ENCODE results near the gene ABCA13. TPM values are rescaled to one million over a fixed set of nuclear protein-coding genes. Genes with fewer than 3 reads are reported as not detected.

Gene ABCA13
- total RNA-seq, 3 donors from 2014 or later, result 0.43 to 1.6 (median 1.1) TPM

DNA sequence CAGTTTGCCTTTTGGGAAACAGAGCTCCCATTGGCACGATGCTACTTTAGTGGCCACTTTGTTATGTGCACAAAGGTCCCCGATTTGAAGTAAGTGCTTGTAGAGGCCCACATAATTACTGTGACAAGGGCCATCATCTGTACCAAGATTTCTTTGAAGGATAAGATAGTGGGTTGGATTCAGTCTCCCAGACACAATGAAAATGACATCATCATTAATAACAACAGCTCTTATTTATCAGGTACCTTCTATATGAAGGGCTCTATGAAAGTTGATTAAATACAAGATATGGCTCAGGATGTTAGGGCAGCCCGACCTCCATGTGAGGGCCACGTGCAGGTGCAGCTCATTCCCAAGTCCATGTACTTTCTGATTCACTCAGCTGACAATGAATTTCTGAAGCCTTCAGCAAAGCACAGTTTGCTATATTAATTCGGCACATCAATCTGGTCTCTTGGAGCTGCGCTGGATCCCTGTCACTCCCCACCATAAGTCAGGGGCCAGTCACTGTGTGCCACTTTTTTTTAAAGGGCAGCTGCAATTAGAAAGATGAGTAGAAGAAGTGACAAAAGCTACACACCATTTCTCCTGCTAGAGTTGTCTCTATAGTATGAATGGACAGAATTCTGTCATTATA, 140.3 kb downstream of the ABCA13 start:
- Histone ChIP-seq H3K36me3 (ENCODE audit: low read depth) (no peaks in the 10 kb centered on the region), H3K4me1 (ENCODE audit: low read depth) (no peaks in the 10 kb centered on the region), H3K4me3 (no peak overlapping the region), H3K9me3 (no peaks in the 10 kb centered on the region)
- DNase-seq (no peak), ATAC-seq (no peak)
- TF ChIP-seq, protein P1, sequence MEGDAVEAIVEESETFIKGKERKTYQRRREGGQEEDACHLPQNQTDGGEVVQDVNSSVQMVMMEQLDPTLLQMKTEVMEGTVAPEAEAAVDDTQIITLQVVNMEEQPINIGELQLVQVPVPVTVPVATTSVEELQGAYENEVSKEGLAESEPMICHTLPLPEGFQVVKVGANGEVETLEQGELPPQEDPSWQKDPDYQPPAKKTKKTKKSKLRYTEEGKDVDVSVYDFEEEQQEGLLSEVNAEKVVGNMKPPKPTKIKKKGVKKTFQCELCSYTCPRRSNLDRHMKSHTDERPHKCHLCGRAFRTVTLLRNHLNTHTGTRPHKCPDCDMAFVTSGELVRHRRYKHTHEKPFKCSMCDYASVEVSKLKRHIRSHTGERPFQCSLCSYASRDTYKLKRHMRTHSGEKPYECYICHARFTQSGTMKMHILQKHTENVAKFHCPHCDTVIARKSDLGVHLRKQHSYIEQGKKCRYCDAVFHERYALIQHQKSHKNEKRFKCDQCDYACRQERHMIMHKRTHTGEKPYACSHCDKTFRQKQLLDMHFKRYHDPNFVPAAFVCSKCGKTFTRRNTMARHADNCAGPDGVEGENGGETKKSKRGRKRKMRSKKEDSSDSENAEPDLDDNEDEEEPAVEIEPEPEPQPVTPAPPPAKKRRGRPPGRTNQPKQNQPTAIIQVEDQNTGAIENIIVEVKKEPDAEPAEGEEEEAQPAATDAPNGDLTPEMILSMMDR (IDR thresholded peaks at IDR 0.05), result no peak
- intact Hi-C loops (cut with DNase I, micrococcal nuclease), result no loop called here

DNA sequence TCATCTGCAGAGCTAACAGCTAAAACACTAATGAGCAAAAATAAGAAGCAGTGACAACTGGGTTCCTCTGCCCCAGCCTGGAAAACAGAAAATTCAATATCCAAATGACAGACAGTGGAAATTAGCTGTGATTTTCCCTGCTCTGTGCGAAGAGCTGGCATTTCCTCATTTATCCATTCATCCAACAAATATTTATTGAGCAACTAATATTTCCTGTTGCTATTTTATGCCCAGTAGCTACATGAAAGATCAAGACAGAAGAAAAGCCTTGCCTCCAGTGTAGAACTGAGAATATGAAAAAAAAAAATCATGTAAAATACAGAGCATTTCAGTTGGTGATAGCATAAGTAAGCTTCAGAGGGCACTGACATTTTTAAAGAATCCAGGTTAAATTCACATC, 140.9 kb downstream of the ABCA13 start:
- TF ChIP-seq, protein P1 (IDR thresholded peaks at IDR 0.05), result no peak
- DNase-seq (no peak), ATAC-seq (no peak)
- Histone ChIP-seq H3K4me1 (ENCODE audit: low read depth) (no peaks in the 10 kb centered on the region), H3K4me3 (no peak overlapping the region), H3K9me3 (no peaks in the 10 kb centered on the region), H3K36me3 (ENCODE audit: low read depth) (no peaks in the 10 kb centered on the region)
- intact Hi-C loops (cut with DNase I, micrococcal nuclease), result no loop called here

DNA sequence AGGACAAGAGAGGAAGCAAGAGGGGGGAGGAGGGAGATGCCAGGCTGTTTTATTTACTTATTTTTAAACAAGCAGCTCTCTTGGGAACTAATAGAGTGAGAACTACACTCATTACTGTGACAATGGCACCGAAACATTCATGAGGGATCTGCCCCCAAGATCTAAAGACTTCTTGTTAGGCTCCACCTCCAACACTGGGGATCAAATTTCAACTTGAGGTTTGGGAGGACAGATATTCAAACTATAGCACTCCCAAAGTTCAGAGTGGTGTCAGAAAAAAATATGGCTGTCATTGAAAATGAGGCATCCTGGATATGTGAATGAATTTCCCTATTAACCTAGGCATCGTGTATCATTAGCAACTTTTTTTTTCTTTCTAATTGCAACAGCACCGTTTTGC, 145.5 kb downstream of the ABCA13 start:
- intact Hi-C loops (cut with DNase I, micrococcal nuclease), result no loop called here
- ATAC-seq, result no peak
- Histone ChIP-seq H3K36me3 (ENCODE audit: low read depth) (no peaks in the 10 kb centered on the region), H3K4me1 (ENCODE audit: low read depth) (no peaks in the 10 kb centered on the region), H3K9me3 (no peaks in the 10 kb centered on the region), H3K4me3 (no peak overlapping the region)
- TF ChIP-seq, protein P1 (IDR thresholded peaks at IDR 0.05), result no peak
- DNase-seq, result no peak

DNA sequence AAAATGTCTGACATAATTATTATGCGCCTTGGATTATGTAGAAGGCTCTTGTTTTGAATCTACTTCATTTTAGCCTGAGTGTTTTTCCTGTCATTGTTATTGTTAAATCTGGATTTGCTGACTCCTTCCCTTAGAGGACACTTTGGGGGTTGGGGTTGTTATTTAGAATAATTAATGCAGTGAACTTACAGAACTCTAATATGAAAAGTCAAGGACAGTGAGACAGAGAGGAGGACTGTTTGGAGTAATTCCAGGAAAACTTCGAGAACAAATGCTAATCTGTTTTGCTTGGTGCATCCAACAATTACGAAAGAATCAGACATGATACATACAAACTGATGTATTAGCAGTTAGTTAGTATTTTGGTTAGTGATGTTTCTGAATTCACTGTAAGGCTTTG, 146.1 kb downstream of the ABCA13 start:
- intact Hi-C loops (cut with DNase I, micrococcal nuclease), result no loop called here
- ATAC-seq, result no peak
- Histone ChIP-seq H3K4me1 (ENCODE audit: low read depth) (no peaks in the 10 kb centered on the region), H3K36me3 (ENCODE audit: low read depth) (no peaks in the 10 kb centered on the region), H3K9me3 (no peaks in the 10 kb centered on the region), H3K4me3 (no peak overlapping the region)
- DNase-seq, result no peak
- TF ChIP-seq, protein P1 (IDR thresholded peaks at IDR 0.05), result no peak

DNA sequence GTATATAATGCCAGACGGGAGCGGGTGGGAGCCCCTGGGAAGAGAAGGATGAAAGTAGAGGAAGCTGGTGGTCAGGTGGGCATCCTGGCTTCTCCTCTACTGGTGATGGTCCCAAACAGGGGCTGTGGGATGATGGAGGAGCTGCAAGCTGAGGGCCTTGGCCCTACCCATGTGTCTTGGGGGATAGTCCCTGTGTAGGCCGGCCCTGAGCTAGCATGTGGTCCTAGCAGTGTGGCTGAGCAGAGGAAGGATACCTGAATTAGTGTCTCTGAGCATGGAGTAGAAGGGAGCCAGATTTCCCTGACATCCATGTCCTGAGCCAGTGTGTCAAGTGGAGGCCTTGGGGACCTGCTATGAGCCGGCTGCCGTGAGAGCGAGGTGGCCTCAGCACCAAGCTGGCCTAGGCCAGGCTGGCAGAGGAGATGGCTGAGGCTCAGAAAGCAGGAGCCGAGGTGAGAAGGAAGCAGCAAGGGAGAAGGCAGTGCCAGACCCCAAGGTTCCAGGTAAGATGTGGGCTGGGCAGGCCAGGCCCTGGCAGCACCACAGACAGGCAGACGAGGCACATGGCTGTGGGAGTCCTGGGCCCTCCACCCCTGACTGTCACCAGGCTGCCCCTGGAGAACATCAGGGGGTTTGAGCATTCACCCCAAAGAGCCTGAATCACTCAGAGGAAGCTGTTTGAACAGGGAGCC, 150.2 kb downstream of the ABCA13 start:
- H3K4me1 ChIP-seq (ENCODE audit: low read depth), result no peaks in the 10 kb centered on the region
- peaks cover 9% of the 10 kb centered on the region for H3K9me3 ChIP-seq
- DNase-seq (no peak), ATAC-seq (no peak)
- no peak overlapping the region for H3K4me3 ChIP-seq
- intact Hi-C loops (cut with DNase I, micrococcal nuclease), result no loop called here
- TF ChIP-seq, protein P1 (IDR thresholded peaks at IDR 0.05), result no peak
- no peaks in the 10 kb centered on the region for H3K36me3 ChIP-seq (ENCODE audit: low read depth)
